K562 (cell line): ENCODE results near the gene DHX38. TPM values are rescaled to one million over a fixed set of nuclear protein-coding genes. Genes with fewer than 3 reads are reported as not detected.

ENCODE experiments used
- ASH1L ChIP-seq: fragments of 450-650 bp; IDR thresholded peaks from 2 replicates; pipeline ENCODE4 v1.6.1; 2018; ENCODE audit warnings: borderline replicate concordance, mild to moderate bottlenecking, low read depth; ENCODE audit not compliant: partially characterized antibody
- CBFB ChIP-seq: sonication (generic); formaldehyde crosslinking; IDR thresholded peaks from 2 replicates; pipeline ENCODE4 v1.4.0; 2020; ENCODE audit warnings: mild to moderate bottlenecking, missing genetic modification reagents
- CBX5 ChIP-seq: IDR thresholded peaks from 2 replicates; pipeline ENCODE4 v1.6.1; 2014; ENCODE audit warnings: low read depth, borderline replicate concordance
- FUS ChIP-seq: fragments of 200-400 bp; formaldehyde crosslinking; optimal IDR thresholded peaks from 2 replicates; pipeline ENCODE3; 2017; ENCODE audit warnings: low read depth, low read length
- HCFC1 ChIP-seq: IDR thresholded peaks from 2 replicates; pipeline ENCODE4 v1.6.1; 2012; ENCODE audit warnings: low read depth, low read length, improper control_type of control experiment
- KLF1 ChIP-seq: fragments of 450-650 bp; IDR thresholded peaks from 2 replicates; pipeline ENCODE4 v1.6.1; 2016; ENCODE audit warnings: missing genetic modification characterization, missing compliant biosample characterization
- NBN ChIP-seq: fragments of 450-650 bp; IDR thresholded peaks from 2 replicates; pipeline ENCODE4 v1.6.1; 2016; ENCODE audit warnings: low read depth, mild to moderate bottlenecking
- POLR2G ChIP-seq: fragments of 200-400 bp; formaldehyde crosslinking; IDR thresholded peaks from 2 replicates; pipeline ENCODE4 v1.6.1; 2017; ENCODE audit warnings: low read depth, mild to moderate bottlenecking, antibody characterized with exemption, low read length, moderate library complexity
- POU5F1 ChIP-seq: fragments of 150-350 bp; IDR thresholded peaks from 2 replicates; pipeline ENCODE4 v1.6.1; 2014; ENCODE audit warnings: borderline replicate concordance, low read length, low read depth, mild to moderate bottlenecking; ENCODE audit not compliant: partially characterized antibody
- PTBP1 ChIP-seq: fragments of 200-400 bp; formaldehyde crosslinking; IDR thresholded peaks from 2 replicates; pipeline ENCODE4 v1.6.1; 2017; ENCODE audit warnings: low read depth, low read length
- RFX1 ChIP-seq: fragments of 450-650 bp; IDR thresholded peaks from 2 replicates; pipeline ENCODE4 v1.6.1; 2016; ENCODE audit warnings: mild to moderate bottlenecking, moderate library complexity
- SRSF3 ChIP-seq: fragments of 200-400 bp; formaldehyde crosslinking; IDR thresholded peaks from 2 replicates; pipeline ENCODE4 v1.6.1; 2016; ENCODE audit warnings: mild to moderate bottlenecking, low read length, moderate library complexity; ENCODE audit not compliant: insufficient read depth
- ZEB2 ChIP-seq: fragments of 450-650 bp; IDR thresholded peaks from 2 replicates; pipeline ENCODE4 v1.6.1; 2016
- ZNF184 ChIP-seq: sonication (generic); formaldehyde crosslinking; IDR thresholded peaks from 2 replicates; pipeline ENCODE4 v1.5.0; 2020; ENCODE audit warnings: missing genetic modification reagents
- ZNF217 ChIP-seq: sonication (generic); formaldehyde crosslinking; IDR thresholded peaks from 2 replicates; pipeline ENCODE4 v1.8.0; 2022; ENCODE audit warnings: mild to moderate bottlenecking, missing genetic modification reagents
- ZNF561 ChIP-seq: fragments of 450-650 bp; formaldehyde crosslinking; conservative IDR thresholded peaks from 2 replicates; pipeline ENCODE4 v1.4.0; 2020; ENCODE audit warnings: mild to moderate bottlenecking, moderate library complexity
- ZNF644 ChIP-seq: fragments of 200-800 bp; sonication (Bioruptor generic); IDR thresholded peaks from 2 replicates; pipeline ENCODE4 v1.6.1; 2016; ENCODE audit warnings: low read depth, missing genetic modification characterization, missing compliant biosample characterization
- polyA plus RNA-seq, 8 experiments: library from polyadenylated mRNA; depleted of rRNA in 4 of 8; stranded (reverse) in 5 of 8; unstranded in 3 of 8; fragments of >200 nt; fragmentation: Nextera tagmentation in 2 of 8; fragmentation: Illumina TruSeq in 1 of 8; extraction: Ambion mirVana in 2 of 8; extraction: Trizol in 1 of 8; gene quantifications; 2 replicates each; pipeline versions ENCODE4 v1.2.1 to v1.2.3, GENCODE V29; 2011 to 2014; ENCODE audit warnings: inconsistent platforms in 1 of 8, missing spikeins in 1 of 8
- total RNA-seq, 7 experiments: library from RNA; depleted of rRNA in 6 of 7; stranded (reverse); fragments of >200 nt in 6 of 7; fragmentation: Illumina TruSeq in 2 of 7; extraction: Trizol in 2 of 7; gene quantifications; 2 replicates each; pipeline versions ENCODE4 v1.2.1 to v1.2.3, GENCODE V29; 2011 to 2021; ENCODE audit warnings: low replicate concordance in 1 of 7
- TF ChIP-seq, protein P1 (sequence below): sonication (generic); formaldehyde crosslinking; IDR thresholded peaks from 2 replicates; pipeline ENCODE4 v1.8.1; 2023; ENCODE audit warnings: mild to moderate bottlenecking, missing genetic modification reagents, moderate library complexity
- TF ChIP-seq, protein P2 (sequence below): fragments of 250-450 bp; sonication (Bioruptor Pico); IDR thresholded peaks from 2 replicates; pipeline ENCODE4 v1.8.0; 2022; ENCODE audit warnings: moderate library complexity, mild to moderate bottlenecking, inconsistent platforms
- TF ChIP-seq, protein P3 (sequence below), 2 experiments: fragments of 150-350 bp in 1 of 2; IDR thresholded peaks; 2 replicates each; pipeline ENCODE4 v1.6.1; 2012 to 2016; ENCODE audit warnings: low read depth in 2 of 2, low read length in 2 of 2, mild to moderate bottlenecking in 1 of 2, moderate library complexity in 1 of 2
- TF ChIP-seq, protein P4 (sequence below): fragments of 250-450 bp; sonication (Bioruptor Pico); IDR thresholded peaks from 2 replicates; pipeline ENCODE4 v1.4.0; 2020; ENCODE audit warnings: mild to moderate bottlenecking, moderate library complexity, borderline replicate concordance
- TF ChIP-seq, protein P5 (sequence below): fragments of 250-450 bp; sonication (Bioruptor Pico); IDR thresholded peaks from 2 replicates; pipeline ENCODE4 v1.8.0; 2021; ENCODE audit warnings: borderline replicate concordance, mild to moderate bottlenecking, moderate library complexity; ENCODE audit not compliant: poor library complexity, severe bottlenecking

Gene DHX38
- total and polyA plus RNA-seq, 9 of the 15 experiments (the other 6 are each of a cell fraction or from before 2014, with no cell fraction given): 2.8 to 76.8 (median 40.8) TPM

DNA sequence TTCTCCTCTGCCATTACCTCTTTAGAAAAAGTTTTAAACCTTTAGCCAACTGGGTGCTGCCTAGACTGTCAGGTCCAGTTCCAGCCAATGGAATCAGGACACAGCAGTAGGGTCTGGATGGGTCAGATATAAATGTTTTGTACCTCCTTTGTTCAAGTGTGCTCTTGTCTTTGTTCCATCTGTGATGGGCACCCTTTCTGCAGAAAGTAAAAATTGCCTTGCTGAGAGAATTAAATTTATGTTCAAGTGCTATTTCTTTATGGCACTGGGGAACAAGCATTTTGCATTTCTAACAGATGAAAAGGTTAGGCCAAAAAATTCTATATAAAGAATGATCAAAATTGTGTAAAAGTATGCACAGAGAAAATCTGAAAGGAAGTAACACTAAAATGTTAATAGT lies 44.5 kb upstream of the DHX38 start (continued):
- TF ChIP-seq, protein P1, sequence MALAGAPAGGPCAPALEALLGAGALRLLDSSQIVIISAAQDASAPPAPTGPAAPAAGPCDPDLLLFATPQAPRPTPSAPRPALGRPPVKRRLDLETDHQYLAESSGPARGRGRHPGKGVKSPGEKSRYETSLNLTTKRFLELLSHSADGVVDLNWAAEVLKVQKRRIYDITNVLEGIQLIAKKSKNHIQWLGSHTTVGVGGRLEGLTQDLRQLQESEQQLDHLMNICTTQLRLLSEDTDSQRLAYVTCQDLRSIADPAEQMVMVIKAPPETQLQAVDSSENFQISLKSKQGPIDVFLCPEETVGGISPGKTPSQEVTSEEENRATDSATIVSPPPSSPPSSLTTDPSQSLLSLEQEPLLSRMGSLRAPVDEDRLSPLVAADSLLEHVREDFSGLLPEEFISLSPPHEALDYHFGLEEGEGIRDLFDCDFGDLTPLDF (CRISPR knock-in tag): no peak
- TF ChIP-seq, protein P2, sequence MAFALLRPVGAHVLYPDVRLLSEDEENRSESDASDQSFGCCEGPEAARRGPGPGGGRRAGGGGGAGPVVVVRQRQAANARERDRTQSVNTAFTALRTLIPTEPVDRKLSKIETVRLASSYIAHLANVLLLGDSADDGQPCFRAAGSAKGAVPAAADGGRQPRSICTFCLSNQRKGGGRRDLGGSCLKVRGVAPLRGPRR (CRISPR knock-in tag): no peak
- TF ChIP-seq POLR2G (no peak), HCFC1 (no peak), ZNF644 (tag) (no peak), ZNF217 (CRISPR knock-in tag) (no peak), PTBP1 (no peak), ZNF561 (CRISPR knock-in tag) (peak; percentile 91), SRSF3 (no peak), ZNF184 (no peak), CBFB (CRISPR knock-in tag) (no peak), NBN (no peak), KLF1 (tag) (no peak), ZEB2 (0 out of 2 replicates have a peak, but pooled peaks have one; percentile 27), FUS (no peak), POU5F1 (no peak), ASH1L (no peak), RFX1 (no peak), CBX5 (no peak)
- TF ChIP-seq, protein P3, sequence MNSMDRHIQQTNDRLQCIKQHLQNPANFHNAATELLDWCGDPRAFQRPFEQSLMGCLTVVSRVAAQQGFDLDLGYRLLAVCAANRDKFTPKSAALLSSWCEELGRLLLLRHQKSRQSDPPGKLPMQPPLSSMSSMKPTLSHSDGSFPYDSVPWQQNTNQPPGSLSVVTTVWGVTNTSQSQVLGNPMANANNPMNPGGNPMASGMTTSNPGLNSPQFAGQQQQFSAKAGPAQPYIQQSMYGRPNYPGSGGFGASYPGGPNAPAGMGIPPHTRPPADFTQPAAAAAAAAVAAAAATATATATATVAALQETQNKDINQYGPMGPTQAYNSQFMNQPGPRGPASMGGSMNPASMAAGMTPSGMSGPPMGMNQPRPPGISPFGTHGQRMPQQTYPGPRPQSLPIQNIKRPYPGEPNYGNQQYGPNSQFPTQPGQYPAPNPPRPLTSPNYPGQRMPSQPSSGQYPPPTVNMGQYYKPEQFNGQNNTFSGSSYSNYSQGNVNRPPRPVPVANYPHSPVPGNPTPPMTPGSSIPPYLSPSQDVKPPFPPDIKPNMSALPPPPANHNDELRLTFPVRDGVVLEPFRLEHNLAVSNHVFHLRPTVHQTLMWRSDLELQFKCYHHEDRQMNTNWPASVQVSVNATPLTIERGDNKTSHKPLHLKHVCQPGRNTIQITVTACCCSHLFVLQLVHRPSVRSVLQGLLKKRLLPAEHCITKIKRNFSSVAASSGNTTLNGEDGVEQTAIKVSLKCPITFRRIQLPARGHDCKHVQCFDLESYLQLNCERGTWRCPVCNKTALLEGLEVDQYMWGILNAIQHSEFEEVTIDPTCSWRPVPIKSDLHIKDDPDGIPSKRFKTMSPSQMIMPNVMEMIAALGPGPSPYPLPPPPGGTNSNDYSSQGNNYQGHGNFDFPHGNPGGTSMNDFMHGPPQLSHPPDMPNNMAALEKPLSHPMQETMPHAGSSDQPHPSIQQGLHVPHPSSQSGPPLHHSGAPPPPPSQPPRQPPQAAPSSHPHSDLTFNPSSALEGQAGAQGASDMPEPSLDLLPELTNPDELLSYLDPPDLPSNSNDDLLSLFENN (IDR thresholded peaks at IDR 0.05; ENCODE audit: low read depth in 2 of 2, low read length in 2 of 2): no peak
- TF ChIP-seq, protein P4, sequence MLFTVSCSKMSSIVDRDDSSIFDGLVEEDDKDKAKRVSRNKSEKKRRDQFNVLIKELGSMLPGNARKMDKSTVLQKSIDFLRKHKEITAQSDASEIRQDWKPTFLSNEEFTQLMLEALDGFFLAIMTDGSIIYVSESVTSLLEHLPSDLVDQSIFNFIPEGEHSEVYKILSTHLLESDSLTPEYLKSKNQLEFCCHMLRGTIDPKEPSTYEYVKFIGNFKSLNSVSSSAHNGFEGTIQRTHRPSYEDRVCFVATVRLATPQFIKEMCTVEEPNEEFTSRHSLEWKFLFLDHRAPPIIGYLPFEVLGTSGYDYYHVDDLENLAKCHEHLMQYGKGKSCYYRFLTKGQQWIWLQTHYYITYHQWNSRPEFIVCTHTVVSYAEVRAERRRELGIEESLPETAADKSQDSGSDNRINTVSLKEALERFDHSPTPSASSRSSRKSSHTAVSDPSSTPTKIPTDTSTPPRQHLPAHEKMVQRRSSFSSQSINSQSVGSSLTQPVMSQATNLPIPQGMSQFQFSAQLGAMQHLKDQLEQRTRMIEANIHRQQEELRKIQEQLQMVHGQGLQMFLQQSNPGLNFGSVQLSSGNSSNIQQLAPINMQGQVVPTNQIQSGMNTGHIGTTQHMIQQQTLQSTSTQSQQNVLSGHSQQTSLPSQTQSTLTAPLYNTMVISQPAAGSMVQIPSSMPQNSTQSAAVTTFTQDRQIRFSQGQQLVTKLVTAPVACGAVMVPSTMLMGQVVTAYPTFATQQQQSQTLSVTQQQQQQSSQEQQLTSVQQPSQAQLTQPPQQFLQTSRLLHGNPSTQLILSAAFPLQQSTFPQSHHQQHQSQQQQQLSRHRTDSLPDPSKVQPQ (CRISPR knock-in tag): no peak
- TF ChIP-seq, protein P5, sequence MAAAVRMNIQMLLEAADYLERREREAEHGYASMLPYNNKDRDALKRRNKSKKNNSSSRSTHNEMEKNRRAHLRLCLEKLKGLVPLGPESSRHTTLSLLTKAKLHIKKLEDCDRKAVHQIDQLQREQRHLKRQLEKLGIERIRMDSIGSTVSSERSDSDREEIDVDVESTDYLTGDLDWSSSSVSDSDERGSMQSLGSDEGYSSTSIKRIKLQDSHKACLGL: no peak
